IMR-90 (cell line): ENCODE measurements around the gene FOSL2. TPM values are rescaled to one million over a fixed set of nuclear protein-coding genes. Genes with fewer than 3 reads are reported as not detected.

ENCODE experiments used
- ATAC-seq: fragments of 200-7000 bp; cut with Tn5 transposase; 2 replicates; pipeline ENCODE4 v1.9.1; 2020; ENCODE audit warnings: low read depth, mild to moderate bottlenecking, moderate library complexity
- BruUV-seq: library from RNA; stranded (reverse); fragments of 400-500 nt; replicated peaks from 2 replicates; lab custom pipeline; 2021; lab: Mats Ljungman, UMichigan
- CTCF ChIA-PET: fragments of 300-600 bp; formaldehyde crosslinking; extraction: SDS; loops from one replicate; lab custom pipeline; 2021; ENCODE audit warnings: antibody characterized with exemption; lab: Yijun Ruan, JAX
- POLR2A ChIA-PET: fragments of 300-600 bp; sonication (Branson Sonifier 250); formaldehyde crosslinking; loops from one replicate; lab custom pipeline; 2022; ENCODE audit warnings: antibody characterized with exemption; ENCODE audit not compliant: unreplicated experiment; lab: Charles Lee
- DNase-seq: peaks from one replicate; pipeline ENCODE4 v3.0.0; 2013
- H2AFZ ChIP-seq: replicated peaks from 2 replicates; pipeline ENCODE3; 2013; ENCODE audit warnings: low read length, mild to moderate bottlenecking; ENCODE audit not compliant: poor library complexity
- H2AK5ac ChIP-seq: 2 replicates; pipeline ENCODE4 v1.6.1; 2013; ENCODE audit warnings: low read depth, low read length, inconsistent platforms
- H2AK9ac ChIP-seq: replicated peaks from 2 replicates; pipeline ENCODE3; 2013; ENCODE audit warnings: mild to moderate bottlenecking, low read depth, low read length, moderate library complexity; ENCODE audit not compliant: poor library complexity
- H2BK120ac ChIP-seq: 2 replicates; pipeline ENCODE4 v1.6.1; 2013; ENCODE audit warnings: low read depth, low read length, inconsistent platforms
- H2BK15ac ChIP-seq: 3 replicates; pipeline ENCODE4 v1.6.1; 2013; ENCODE audit warnings: low read depth, low read length, inconsistent platforms
- H2BK20ac ChIP-seq: 2 replicates; pipeline ENCODE4 v1.6.1; 2013; ENCODE audit warnings: low read depth, mild to moderate bottlenecking, inconsistent platforms, low read length, moderate library complexity
- H2BK5ac ChIP-seq: 2 replicates; pipeline ENCODE4 v1.6.1; 2013; ENCODE audit warnings: mild to moderate bottlenecking, low read depth, low read length, inconsistent platforms; ENCODE audit not compliant: poor library complexity, severe bottlenecking
- H3K14ac ChIP-seq: replicated peaks from 2 replicates; pipeline ENCODE4 v1.6.1; 2013; ENCODE audit warnings: low read depth, low read length, inconsistent platforms
- H3K18ac ChIP-seq: 2 replicates; pipeline ENCODE4 v1.6.1; 2013; ENCODE audit warnings: low read depth, low read length, control low read depth
- H3K23ac ChIP-seq: 2 replicates; pipeline ENCODE4 v1.6.1; 2013; ENCODE audit warnings: low read depth, low read length, inconsistent platforms
- H3K27ac ChIP-seq: 2 replicates; pipeline ENCODE4 v1.5.1; 2013; ENCODE audit warnings: mild to moderate bottlenecking, control low read depth, low read length; ENCODE audit not compliant: insufficient read depth
- H3K27me3 ChIP-seq: 2 replicates; pipeline ENCODE4 v1.6.1; 2013; ENCODE audit warnings: low read length; ENCODE audit not compliant: control insufficient read depth, insufficient read depth
- H3K36me3 ChIP-seq: 2 replicates; pipeline ENCODE4 v1.6.1; 2013; ENCODE audit warnings: low read length, mixed read lengths; ENCODE audit not compliant: control insufficient read depth, insufficient read depth
- H3K4ac ChIP-seq: 2 replicates; pipeline ENCODE4 v1.6.1; 2013; ENCODE audit warnings: low read depth, low read length, inconsistent platforms
- H3K4me1 ChIP-seq: 2 replicates; pipeline ENCODE4 v1.6.1; 2013; ENCODE audit warnings: low read length, mixed read lengths; ENCODE audit not compliant: control insufficient read depth, insufficient read depth
- H3K4me2 ChIP-seq: 2 replicates; pipeline ENCODE4 v1.6.1; 2013; ENCODE audit warnings: low read depth, mild to moderate bottlenecking, control low read depth, low read length, moderate library complexity
- H3K4me3 ChIP-seq: 2 replicates; pipeline ENCODE4 v1.5.1; 2013; ENCODE audit warnings: low read depth, mild to moderate bottlenecking, control low read depth, low read length, moderate library complexity; ENCODE audit not compliant: insufficient read depth
- H3K56ac ChIP-seq: 2 replicates; pipeline ENCODE4 v1.6.1; 2013; ENCODE audit warnings: low read length, inconsistent platforms; ENCODE audit not compliant: insufficient read depth; ENCODE audit errors: extremely low read depth
- H3K79me1 ChIP-seq, 2 experiments: 2 replicates each; pipeline ENCODE4 v1.6.1; 2013; ENCODE audit warnings: low read length in 2 of 2, inconsistent platforms in 1 of 2, low read depth in 1 of 2
- H3K9ac ChIP-seq: 2 replicates; pipeline ENCODE4 v1.6.1; 2013; ENCODE audit warnings: low read depth, low read length, control low read depth
- H3K9me1 ChIP-seq: 2 replicates; pipeline ENCODE4 v1.6.1; 2013; ENCODE audit warnings: low read length, inconsistent platforms; ENCODE audit not compliant: insufficient read depth
- H3K9me3 ChIP-seq: 2 replicates; pipeline ENCODE4 v1.6.1; 2013; ENCODE audit warnings: low read length; ENCODE audit not compliant: control insufficient read depth, insufficient read depth
- H4K20me1 ChIP-seq: 2 replicates; pipeline ENCODE4 v1.6.1; 2013; ENCODE audit warnings: low read length, inconsistent platforms; ENCODE audit not compliant: insufficient read depth
- H4K5ac ChIP-seq: 2 replicates; pipeline ENCODE4 v1.6.1; 2013; ENCODE audit warnings: mild to moderate bottlenecking, low read depth, low read length, control low read depth
- H4K8ac ChIP-seq, 2 experiments: 2 replicates each; pipeline ENCODE4 v1.6.1; 2013; ENCODE audit warnings: low read depth in 2 of 2, low read length in 2 of 2, control low read depth in 1 of 2, inconsistent platforms in 1 of 2
- H4K91ac ChIP-seq: 2 replicates; pipeline ENCODE4 v1.6.1; 2013; ENCODE audit warnings: low read depth, low read length, inconsistent platforms; ENCODE audit not compliant: insufficient read depth
- CHD1 ChIP-seq: IDR thresholded peaks from 2 replicates; pipeline ENCODE4 v1.6.1; 2012; ENCODE audit warnings: low read depth, low read length, improper control_type of control experiment
- ELK1 ChIP-seq: fragments of 150-350 bp; IDR thresholded peaks from 2 replicates; pipeline ENCODE4 v1.6.1; 2016; ENCODE audit warnings: low read depth, mild to moderate bottlenecking, low read length, moderate library complexity, borderline replicate concordance
- FOS ChIP-seq: fragments of 150-350 bp; IDR thresholded peaks from 2 replicates; pipeline ENCODE4 v1.6.1; 2016; ENCODE audit warnings: low read depth, low read length
- MAFK ChIP-seq: IDR thresholded peaks from 2 replicates; pipeline ENCODE4 v1.6.1; 2012; ENCODE audit warnings: low read depth, low read length, improper control_type of control experiment
- MAZ ChIP-seq: IDR thresholded peaks from 2 replicates; pipeline ENCODE4 v1.6.1; 2012; ENCODE audit warnings: low read depth, mild to moderate bottlenecking, low read length, improper control_type of control experiment, moderate library complexity, borderline replicate concordance
- NFE2L2 ChIP-seq: fragments of 150-350 bp; IDR thresholded peaks from 2 replicates; pipeline ENCODE4 v1.6.1; 2016; ENCODE audit warnings: low read depth, mild to moderate bottlenecking, low read length
- RAD21 ChIP-seq: IDR thresholded peaks from 2 replicates; pipeline ENCODE4 v1.6.1; 2012; ENCODE audit warnings: low read length, improper control_type of control experiment
- RCOR1 ChIP-seq: IDR thresholded peaks from 2 replicates; pipeline ENCODE4 v1.6.1; 2012; ENCODE audit warnings: mild to moderate bottlenecking, low read length, improper control_type of control experiment; ENCODE audit not compliant: insufficient replicate concordance
- RFX5 ChIP-seq: IDR thresholded peaks from 2 replicates; pipeline ENCODE4 v1.8.0; 2012; ENCODE audit warnings: low read depth, mild to moderate bottlenecking, low read length, moderate library complexity
- SMC3 ChIP-seq: fragments of 150-350 bp; IDR thresholded peaks from 2 replicates; pipeline ENCODE4 v1.6.1; 2016; ENCODE audit warnings: low read depth, mild to moderate bottlenecking, antibody characterized with exemption, low read length, moderate library complexity
- USF2 ChIP-seq: fragments of 150-350 bp; IDR thresholded peaks from 2 replicates; pipeline ENCODE4 v1.6.1; 2017; ENCODE audit warnings: mild to moderate bottlenecking, antibody characterized with exemption, low read length, low read depth
- WGBS, 2 experiments: methylation state at CpG; one replicate each; pipeline versions ENCODE4 v1.1.5 to v1.1.7; 2013; ENCODE audit warnings: missing lambda C conversion rate in 2 of 2; ENCODE audit not compliant: insufficient read length in 1 of 2; ENCODE audit errors: extremely low coverage in 2 of 2; 5-methylcytosine and 5-hydroxymethylcytosine counted together
- dilution Hi-C: fragments of 300-500 bp; cut with HindIII; formaldehyde crosslinking; loops from one replicate; pipeline ENCODE4 v1.14.3; 2018; ENCODE audit warnings: low sequenced_read_pairs; ENCODE audit not compliant: unreplicated experiment
- in situ Hi-C: fragments of 300-500 bp; cut with MboI; formaldehyde crosslinking; loops from 3 replicates; pipeline ENCODE4 v1.14.3; 2019; ENCODE audit warnings: low sequenced_read_pairs, inconsistent platforms, mixed read lengths
- intact Hi-C: fragments of 100-400 bp; cut with micrococcal nuclease; formaldehyde crosslinking; loops from 2 replicates; pipeline ENCODE4 v1.10.0; 2022
- polyA plus RNA-seq, 3 experiments: library from polyadenylated mRNA; depleted of rRNA; stranded (reverse); fragments of >200 nt; gene quantifications; 2 replicates each; pipeline ENCODE4 v1.2.3, GENCODE V29; 2012; ENCODE audit warnings: low replicate concordance in 1 of 3
- total RNA-seq: library from RNA; depleted of rRNA; stranded (reverse); fragments of >200 nt; gene quantifications from 2 replicates; pipeline ENCODE4 v1.2.3, GENCODE V29; 2012

Gene FOSL2
- total and polyA plus RNA-seq, 2 of the 4 experiments (the other 2 are of a cell fraction) = 31.4 to 46.3 TPM

- no peak for TF ChIP-seq ELK1
- TF ChIP-seq MAZ = no peak
- TF ChIP-seq RAD21 = no peak
Measured at GRCh38 chr2:28454016-28454930, 61.6 kb downstream of the FOSL2 start (continued).

- Histone ChIP-seq H2AK9ac (no peak overlapping the region), H3K36me3 (no peaks in the 10 kb centered on the region), H3K23ac (no peak overlapping the region), H3K4ac (no peak overlapping the region), H2AK5ac (no peak overlapping the region), H2BK5ac (no peak overlapping the region), H3K4me1 (no peaks in the 10 kb centered on the region), H4K91ac (no peak overlapping the region), H3K9me1 (no peaks in the 10 kb centered on the region), H3K14ac (no peak overlapping the region), H2BK120ac (no peak overlapping the region), H4K8ac (no peak overlapping the region), H2BK20ac (no peak overlapping the region), H4K20me1 (no peaks in the 10 kb centered on the region), H3K9me3 (no peaks in the 10 kb centered on the region), H3K79me1 (no peaks in the 10 kb centered on the region), H4K5ac (no peak overlapping the region), H3K27ac (no peak overlapping the region), H3K9ac (no peak overlapping the region), H3K4me2 (no peak overlapping the region), H2AFZ (peak overlapping the region; percentile 32), H2BK15ac (no peak overlapping the region), H3K4me3 (no peak overlapping the region), H3K27me3 (peaks cover 2% of the 10 kb centered on the region; the same call in 1 of the 2 replicates), H3K56ac (no peak overlapping the region), H3K18ac (no peak overlapping the region)
- ATAC-seq (no peak), DNase-seq (no peak)
- intact Hi-C loops = no loop called here
- no TSS peak for BruUV-seq
- in situ Hi-C loops = no loop called here
- CTCF ChIA-PET = no interaction called here
- POLR2A ChIA-PET = no interaction called here
- dilution Hi-C loops = no loop called here
- WGBS, 2 experiments = 93% methylated on average over 5 of the region's 10 CpGs; no CpG with 5 or more reads in 1 of the 2 experiments
- TF ChIP-seq USF2 (no peak), MAZ (no peak), MAFK (no peak), FOS (no peak), NFE2L2 (no peak), ELK1 (no peak), RCOR1 (no peak), CHD1 (no peak), SMC3 (no peak), RFX5 (no peak)
Measured at GRCh38 chr2:28457237-28457636, 64.6 kb downstream of the FOSL2 start.
